Liver (tissue), 3 donors: Measurements from ENCODE around the gene GBX1.

Source experiments
- HNF4G ChIP-seq: IDR thresholded peaks from 2 replicates; pipeline ENCODE4 v1.6.1; 2016; ENCODE audit warnings: antibody characterized with exemption
- RXRA ChIP-seq, 2 donors: IDR thresholded peaks; 2 replicates each; pipeline ENCODE4 v1.6.1; 2017 to 2018; ENCODE audit warnings: antibody characterized with exemption in 2 of 2, mild to moderate bottlenecking in 1 of 2
- TAF1 ChIP-seq: conservative IDR thresholded peaks from 2 replicates; pipeline ENCODE4 v1.6.1; 2016; ENCODE audit warnings: antibody characterized with exemption, mild to moderate bottlenecking
- YY1 ChIP-seq: IDR thresholded peaks from 2 replicates; pipeline ENCODE4 v1.6.1; 2016; ENCODE audit warnings: antibody characterized with exemption, mild to moderate bottlenecking
- TF ChIP-seq, protein P1 (sequence below): fragments of 150-350 bp; IDR thresholded peaks from 2 replicates; pipeline ENCODE4 v1.5.1; 2017; ENCODE audit warnings: improper control_type of control experiment, low read depth, low read length; ENCODE audit not compliant: missing input control
- TF ChIP-seq, protein P2 (sequence below): IDR thresholded peaks from 2 replicates; pipeline ENCODE4 v1.6.1; 2016; ENCODE audit warnings: antibody characterized with exemption
- donor health status: healthy.
- donor health status: healthy.

DNA sequence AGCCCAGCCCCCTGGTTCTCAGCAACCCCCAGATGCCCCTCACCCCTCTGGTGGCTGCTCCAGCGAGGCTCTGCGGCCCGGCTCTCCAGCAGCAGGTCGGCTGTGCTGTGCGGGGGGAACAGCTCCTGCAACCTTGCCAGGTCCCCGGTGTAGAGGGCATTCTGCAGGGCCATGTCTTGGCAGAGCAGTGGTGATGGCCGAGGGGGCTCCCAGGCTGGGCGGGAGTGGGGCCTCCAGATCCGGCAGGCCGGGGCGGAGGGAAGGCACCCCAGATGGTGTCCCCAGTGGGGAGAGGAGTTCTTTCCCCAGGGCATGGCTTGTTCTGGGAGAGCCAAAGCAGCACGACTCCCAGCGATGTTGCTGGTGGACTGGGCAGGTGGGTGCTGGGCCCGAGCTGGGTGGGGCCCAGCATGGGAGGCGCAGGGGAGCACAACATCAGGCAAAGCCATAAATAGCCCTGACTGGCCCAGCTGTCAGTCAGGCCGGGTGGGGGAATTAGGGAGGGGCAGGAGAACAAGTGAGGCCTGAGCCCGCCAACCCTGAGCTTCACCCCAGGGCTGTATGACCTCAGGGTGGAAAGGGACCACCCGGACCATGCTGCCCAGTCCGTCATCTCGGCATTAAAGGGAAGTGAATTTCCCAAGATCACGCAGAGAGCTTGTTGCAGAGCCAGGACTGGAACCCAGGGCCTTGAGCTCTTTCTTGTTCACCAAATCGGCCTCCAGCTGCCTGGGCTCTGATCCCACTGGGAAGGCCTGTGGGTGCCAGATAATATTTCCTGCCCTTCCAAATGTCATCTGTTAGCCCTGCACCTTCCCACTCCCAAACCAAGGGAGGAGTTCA lies 20.1 kb upstream of the GBX1 start:
- TF ChIP-seq, protein P1, sequence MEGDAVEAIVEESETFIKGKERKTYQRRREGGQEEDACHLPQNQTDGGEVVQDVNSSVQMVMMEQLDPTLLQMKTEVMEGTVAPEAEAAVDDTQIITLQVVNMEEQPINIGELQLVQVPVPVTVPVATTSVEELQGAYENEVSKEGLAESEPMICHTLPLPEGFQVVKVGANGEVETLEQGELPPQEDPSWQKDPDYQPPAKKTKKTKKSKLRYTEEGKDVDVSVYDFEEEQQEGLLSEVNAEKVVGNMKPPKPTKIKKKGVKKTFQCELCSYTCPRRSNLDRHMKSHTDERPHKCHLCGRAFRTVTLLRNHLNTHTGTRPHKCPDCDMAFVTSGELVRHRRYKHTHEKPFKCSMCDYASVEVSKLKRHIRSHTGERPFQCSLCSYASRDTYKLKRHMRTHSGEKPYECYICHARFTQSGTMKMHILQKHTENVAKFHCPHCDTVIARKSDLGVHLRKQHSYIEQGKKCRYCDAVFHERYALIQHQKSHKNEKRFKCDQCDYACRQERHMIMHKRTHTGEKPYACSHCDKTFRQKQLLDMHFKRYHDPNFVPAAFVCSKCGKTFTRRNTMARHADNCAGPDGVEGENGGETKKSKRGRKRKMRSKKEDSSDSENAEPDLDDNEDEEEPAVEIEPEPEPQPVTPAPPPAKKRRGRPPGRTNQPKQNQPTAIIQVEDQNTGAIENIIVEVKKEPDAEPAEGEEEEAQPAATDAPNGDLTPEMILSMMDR, result no peak
- TF ChIP-seq, protein P2, sequence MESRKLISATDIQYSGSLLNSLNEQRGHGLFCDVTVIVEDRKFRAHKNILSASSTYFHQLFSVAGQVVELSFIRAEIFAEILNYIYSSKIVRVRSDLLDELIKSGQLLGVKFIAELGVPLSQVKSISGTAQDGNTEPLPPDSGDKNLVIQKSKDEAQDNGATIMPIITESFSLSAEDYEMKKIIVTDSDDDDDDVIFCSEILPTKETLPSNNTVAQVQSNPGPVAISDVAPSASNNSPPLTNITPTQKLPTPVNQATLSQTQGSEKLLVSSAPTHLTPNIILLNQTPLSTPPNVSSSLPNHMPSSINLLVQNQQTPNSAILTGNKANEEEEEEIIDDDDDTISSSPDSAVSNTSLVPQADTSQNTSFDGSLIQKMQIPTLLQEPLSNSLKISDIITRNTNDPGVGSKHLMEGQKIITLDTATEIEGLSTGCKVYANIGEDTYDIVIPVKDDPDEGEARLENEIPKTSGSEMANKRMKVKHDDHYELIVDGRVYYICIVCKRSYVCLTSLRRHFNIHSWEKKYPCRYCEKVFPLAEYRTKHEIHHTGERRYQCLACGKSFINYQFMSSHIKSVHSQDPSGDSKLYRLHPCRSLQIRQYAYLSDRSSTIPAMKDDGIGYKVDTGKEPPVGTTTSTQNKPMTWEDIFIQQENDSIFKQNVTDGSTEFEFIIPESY, result no peak
- no peak for TF ChIP-seq TAF1
- TF ChIP-seq HNF4G, result no peak
- TF ChIP-seq YY1, result no peak
- no peak for TF ChIP-seq RXRA (IDR thresholded peaks at IDR 0.05)
